Thoracic aorta (tissue), 2 donors: ENCODE measurements around the gene TECPR2. TPM values are rescaled to one million over a fixed set of nuclear protein-coding genes. Genes with fewer than 3 reads are reported as not detected.

Experiments used
- ATAC-seq: fragments of 150-250 bp; one replicate; pipeline ENCODE4 v1.8.0; 2017; ENCODE audit warnings: low read depth; ENCODE audit not compliant: insufficient number of reproducible peaks, low FRiP score
- DNase-seq: peaks from one replicate; pipeline ENCODE4 v3.0.0-alpha.2; 2020; ENCODE audit warnings: low spot score
- H3K27ac ChIP-seq, 2 donors: fragments of 200-600 bp; sonication (generic); 1 replicate in 1 of 2; 2 replicates in 1 of 2; pipeline ENCODE4 v1.5.1; 2016; ENCODE audit warnings: mild to moderate bottlenecking in 2 of 2, moderate library complexity in 2 of 2
- H3K27me3 ChIP-seq: fragments of 200-600 bp; sonication (generic); replicated peaks from 2 replicates; pipeline ENCODE4 v1.6.0; 2016; ENCODE audit warnings: mild to moderate bottlenecking; ENCODE audit not compliant: insufficient read depth
- H3K36me3 ChIP-seq: fragments of 200-600 bp; sonication (generic); one replicate; pipeline ENCODE4 v1.5.1; 2016
- H3K4me1 ChIP-seq, 2 donors: fragments of 200-600 bp; sonication (generic); 1 replicate in 1 of 2; 2 replicates in 1 of 2; pipeline versions ENCODE4 v1.5.1 to v1.6.0; 2016; ENCODE audit warnings: low read depth in 2 of 2, mild to moderate bottlenecking in 1 of 2; ENCODE audit not compliant: control insufficient read depth in 1 of 2
- H3K4me3 ChIP-seq: fragments of 200-600 bp; sonication (generic); 2 replicates; pipeline ENCODE4 v1.5.1; 2016; ENCODE audit warnings: mild to moderate bottlenecking
- H3K9me3 ChIP-seq: fragments of 200-600 bp; sonication (generic); 2 replicates; pipeline ENCODE4 v1.5.1; 2016
- CTCF ChIP-seq: fragments of 200-600 bp; sonication (generic); IDR thresholded peaks from one replicate; pipeline ENCODE4 v1.5.1; 2019; ENCODE audit warnings: antibody characterized with exemption
- total RNA-seq, 2 donors: library from RNA; depleted of rRNA; stranded (reverse); fragments of >200 nt; gene quantifications; one replicate each; pipeline versions ENCODE4 v1.1.0 to v1.2.3, GENCODE V29; 2016

TECPR2 gene
- total RNA-seq, 2 donors from 2014 or later, result 36.5 to 41.3 TPM

DNA sequence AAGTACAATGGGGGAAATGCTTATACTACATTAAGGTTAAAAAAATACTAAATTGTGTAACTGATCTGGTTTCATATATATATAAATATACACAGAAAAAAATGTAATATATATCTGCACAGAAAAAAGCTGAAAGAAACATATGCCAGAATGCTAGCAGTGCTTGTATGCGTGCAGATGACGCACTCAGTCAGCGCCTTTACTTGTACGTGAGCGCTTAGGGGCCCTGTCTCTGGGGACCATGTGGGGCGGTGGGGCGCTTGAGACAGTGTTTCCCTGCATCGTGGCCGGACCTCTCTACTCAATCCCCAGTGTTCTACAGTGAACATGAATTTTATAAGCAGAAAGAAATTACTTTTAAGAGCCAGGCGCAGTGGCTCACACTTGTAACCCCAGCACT, 139.8 kb downstream of the TECPR2 start:
- ATAC-seq, result no peak

DNA sequence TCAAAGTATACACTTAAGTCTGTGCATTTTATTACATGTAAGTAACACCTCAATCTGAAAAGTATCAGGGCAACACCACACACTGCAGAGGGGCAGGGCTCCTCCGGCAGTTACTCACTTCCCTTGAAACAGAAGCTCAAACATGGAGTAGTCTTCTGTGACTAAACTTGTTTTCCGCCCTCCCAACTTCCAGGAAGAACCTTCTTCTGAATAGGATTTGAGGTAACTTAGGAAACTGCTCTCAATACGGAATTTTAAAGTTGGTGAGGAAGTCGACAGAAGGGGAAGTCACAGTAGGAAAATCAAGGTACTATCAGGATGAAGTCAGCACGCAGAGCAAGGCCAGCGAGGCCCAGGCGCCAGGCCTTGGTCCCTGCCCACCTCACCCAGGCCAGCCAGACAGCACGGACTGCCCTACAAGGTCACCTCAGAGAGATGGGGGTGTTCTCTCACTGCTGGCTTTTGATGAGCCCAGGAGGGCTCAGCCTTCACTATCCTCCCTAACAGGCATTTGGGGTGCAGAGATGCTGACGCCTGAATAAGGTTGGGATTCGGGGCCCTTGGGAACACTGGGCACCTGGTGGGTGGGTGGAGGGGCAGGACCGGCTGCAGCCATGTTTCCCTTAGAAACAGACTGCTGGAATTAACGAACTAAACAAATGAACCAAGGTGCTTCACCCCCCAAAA, 141.0 kb downstream of the TECPR2 start:
- ATAC-seq, result no peak
- Histone ChIP-seq H3K9me3 (no peaks in the 10 kb centered on the region), H3K4me1 (peaks cover 14 to 24% of the 10 kb centered on the region in 2 donors), H3K4me3 (no peak overlapping the region), H3K27me3 (no peaks in the 10 kb centered on the region), H3K27ac (no peak overlapping the region), H3K36me3 (peaks cover 2% of the 10 kb centered on the region)
- DNase-seq, result no peak
- TF ChIP-seq CTCF, result no peak

More for the DNA sequence above, 139.8 kb downstream of the TECPR2 start:
- Histone ChIP-seq H3K36me3 (peaks cover 8% of the 10 kb centered on the region), H3K27me3 (no peaks in the 10 kb centered on the region), H3K4me1 (peaks cover 14 to 19% of the 10 kb centered on the region in 2 donors), H3K9me3 (no peaks in the 10 kb centered on the region), H3K4me3 (no peak overlapping the region), H3K27ac (no peak overlapping the region)
- no peak for TF ChIP-seq CTCF
- no peak for DNase-seq

DNA sequence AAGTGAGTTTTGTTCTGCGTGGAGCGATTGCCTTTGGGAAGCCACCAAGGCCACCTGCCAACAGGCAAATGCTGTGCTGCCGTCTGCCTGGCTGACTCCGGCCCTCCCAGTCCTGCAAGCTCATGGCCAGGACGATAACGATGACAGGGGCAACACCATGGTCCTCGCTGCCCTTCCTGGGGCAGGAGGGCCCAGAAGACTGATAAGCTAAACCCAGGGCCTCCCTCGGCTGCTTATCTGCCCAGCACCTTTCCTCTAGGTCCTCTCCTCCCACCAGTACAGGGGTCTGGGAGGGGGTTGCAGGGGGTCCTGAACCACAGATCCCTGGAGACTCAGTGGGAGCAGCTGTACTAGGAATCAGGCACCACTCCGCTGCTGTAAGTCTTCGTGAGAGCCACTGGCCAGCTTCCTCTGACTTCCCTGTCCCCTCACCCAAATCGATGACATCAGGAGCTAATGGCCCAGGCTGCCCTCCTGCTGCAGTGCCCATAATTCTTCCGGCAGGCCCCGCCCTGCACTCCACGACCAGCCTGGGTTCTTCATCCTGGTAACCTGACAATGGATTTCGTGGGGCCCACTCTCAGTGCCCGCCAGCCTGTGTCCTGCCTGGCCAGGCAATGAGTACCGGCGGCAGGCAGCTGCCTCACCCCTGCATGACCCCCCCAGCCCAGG, 141.7 kb downstream of the TECPR2 start:
- ATAC-seq (no peak), DNase-seq (no peak)
- no peak overlapping the region for H3K27ac ChIP-seq
- no peak for TF ChIP-seq CTCF
- peaks cover 14 to 24% of the 10 kb centered on the region in 2 donors for H3K4me1 ChIP-seq
- no peaks in the 10 kb centered on the region for H3K9me3 ChIP-seq
- peaks cover 2% of the 10 kb centered on the region for H3K36me3 ChIP-seq
- no peak overlapping the region for H3K4me3 ChIP-seq
- no peaks in the 10 kb centered on the region for H3K27me3 ChIP-seq

- no peaks in the 10 kb centered on the region for H3K27me3 ChIP-seq
- no peaks in the 10 kb centered on the region for H3K9me3 ChIP-seq
- ATAC-seq, result no peak
- H3K36me3 ChIP-seq, result peaks cover 2% of the 10 kb centered on the region
- no peak for DNase-seq
- no peak for TF ChIP-seq CTCF
- H3K4me3 ChIP-seq, result no peak overlapping the region
- H3K4me1 ChIP-seq, result peaks cover 9 to 19% of the 10 kb centered on the region in 2 donors
- H3K27ac ChIP-seq, result no peak overlapping the region
Measured at GRCh38 chr14:102505000-102505619, 142.4 kb downstream of the TECPR2 start.
